D721Med (cell line): ENCODE data around the gene ACBD3.

Experiments used
- DNase-seq: peaks from one replicate; pipeline ENCODE4 v3.0.0; 2011; ENCODE audit warnings: low spot score; ENCODE audit not compliant: insufficient read length
- FAIRE-seq: peaks from 2 replicates; lab custom pipeline; 2011; peaks lifted over from hg19 to GRCh38; lab: Jason Lieb, UNC
- CTCF ChIP-seq: IDR thresholded peaks from 2 replicates; pipeline ENCODE4 v1.5.1; 2012; ENCODE audit warnings: mild to moderate bottlenecking, control low read depth; ENCODE audit not compliant: insufficient read depth; ENCODE audit errors: missing control alignments

The ACBD3 gene

GRCh38 chr1:226158457-226158856 is 28.1 kb downstream of the ACBD3 start:
- no peak for FAIRE-seq
- DNase-seq = no peak
- TF ChIP-seq CTCF = no peak

- DNase-seq = no peak
- no peak for FAIRE-seq
- TF ChIP-seq CTCF = no peak
Measured at GRCh38 chr1:226157761-226158316, 28.7 kb downstream of the ACBD3 start.

GRCh38 chr1:226154593-226154992 is 31.9 kb downstream of the ACBD3 start:
- DNase-seq (no peak), FAIRE-seq (no peak)
- TF ChIP-seq CTCF = no peak

- no peak for TF ChIP-seq CTCF
- DNase-seq = no peak
- no peak for FAIRE-seq
Measured at GRCh38 chr1:226149806-226150205, 36.7 kb downstream of the ACBD3 start.

GRCh38 chr1:226148121-226148648 is 38.4 kb downstream of the ACBD3 start:
- FAIRE-seq (no peak), DNase-seq (no peak)
- no peak for TF ChIP-seq CTCF

- FAIRE-seq = no peak
Measured at GRCh38 chr1:226144045-226144444, 42.5 kb downstream of the ACBD3 start.

More at GRCh38 chr1:226144045-226144444, 42.5 kb downstream of the ACBD3 start:
- DNase-seq = no peak
- no peak for TF ChIP-seq CTCF
